A549 (cell line): ENCODE results near the gene ANG.
A peak's percentile ranks its signal among the peaks of the same experiment; 100 is the strongest.

Experiments
- CHD2 ChIP-seq: fragments of 150-350 bp; IDR thresholded peaks from 2 replicates; pipeline ENCODE4 v1.6.1; 2014; ENCODE audit warnings: low read length; ENCODE audit not compliant: partially characterized antibody
- CHD4 ChIP-seq: fragments of 200-600 bp; sonication (generic); IDR thresholded peaks from 2 replicates; pipeline ENCODE4 v1.6.1; 2016; ENCODE audit warnings: antibody characterized with exemption, mild to moderate bottlenecking, borderline replicate concordance
- CTCF ChIP-seq: fragments of >200 bp; sonication (Bioruptor Twin); formaldehyde crosslinking; IDR thresholded peaks from 3 replicates; pipeline ENCODE4 v1.5.1; 2016
- EP300 ChIP-seq, 2 experiments: fragments of >200 bp; sonication (Bioruptor Twin); formaldehyde crosslinking; IDR thresholded peaks; 2 replicates in 1 of 2; 3 replicates in 1 of 2; pipeline ENCODE4 v1.6.1; 2016 to 2017
- HOXB5 ChIP-seq: fragments of 250-450 bp; sonication (Bioruptor Pico); IDR thresholded peaks from 2 replicates; pipeline ENCODE4 v1.5.0; 2020; ENCODE audit warnings: mild to moderate bottlenecking, moderate library complexity
- KDM5A ChIP-seq: fragments of 200-600 bp; sonication (generic); IDR thresholded peaks from 2 replicates; pipeline ENCODE4 v1.6.1; 2016; ENCODE audit warnings: antibody characterized with exemption, mild to moderate bottlenecking
- MAX ChIP-seq: IDR thresholded peaks from 2 replicates; pipeline ENCODE4 v1.6.1; 2012
- POLR2A ChIP-seq: IDR thresholded peaks from 2 replicates; pipeline ENCODE4 v1.6.1; 2012; ENCODE audit warnings: mild to moderate bottlenecking, low read length
- RAD21 ChIP-seq, 2 experiments: fragments of >200 bp in 1 of 2; sonication (Bioruptor Twin) in 1 of 2; formaldehyde crosslinking in 1 of 2; IDR thresholded peaks in 1 of 2; conservative IDR thresholded peaks in 1 of 2; 2 replicates in 1 of 2; 3 replicates in 1 of 2; pipeline ENCODE4 v1.6.1; 2012 to 2018; ENCODE audit warnings: inconsistent platforms in 1 of 2
- RCOR1 ChIP-seq: fragments of 150-350 bp; IDR thresholded peaks from 2 replicates; pipeline ENCODE4 v1.6.1; 2014; ENCODE audit warnings: antibody characterized with exemption, low read length, low read depth

GRCh38 chr14:20657216-20658211 is 31.1 kb upstream of the ANG start:
- TF ChIP-seq CTCF (peak; percentile 30; the same call in 1 of the 3 replicates), HOXB5 (CRISPR knock-in tag) (no peak), POLR2A (no peak), EP300 (IDR thresholded peaks at IDR 0.05) (no peak), MAX (peak; percentile 52; the same call in 1 of the 2 replicates), RAD21 (conservative IDR thresholded peaks at IDR 0.05 in 1 of 2, IDR thresholded peaks at IDR 0.05 in 1 of 2) (peak in 1 of 2 experiments; percentile 21; a peak in 1 of 5 replicates), RCOR1 (no peak), CHD2 (no peak), KDM5A (no peak), CHD4 (no peak)
